GM21717 (cell line): ENCODE data around the gene BCAS1.

Source experiments
- ATAC-seq: cut with Tn5 transposase; IDR thresholded peaks from one replicate; pipeline ENCODE4 v1.9.1; 2021; ENCODE audit warnings: mild to moderate bottlenecking, moderate library complexity; ENCODE audit not compliant: unreplicated experiment

The BCAS1 gene

DNA sequence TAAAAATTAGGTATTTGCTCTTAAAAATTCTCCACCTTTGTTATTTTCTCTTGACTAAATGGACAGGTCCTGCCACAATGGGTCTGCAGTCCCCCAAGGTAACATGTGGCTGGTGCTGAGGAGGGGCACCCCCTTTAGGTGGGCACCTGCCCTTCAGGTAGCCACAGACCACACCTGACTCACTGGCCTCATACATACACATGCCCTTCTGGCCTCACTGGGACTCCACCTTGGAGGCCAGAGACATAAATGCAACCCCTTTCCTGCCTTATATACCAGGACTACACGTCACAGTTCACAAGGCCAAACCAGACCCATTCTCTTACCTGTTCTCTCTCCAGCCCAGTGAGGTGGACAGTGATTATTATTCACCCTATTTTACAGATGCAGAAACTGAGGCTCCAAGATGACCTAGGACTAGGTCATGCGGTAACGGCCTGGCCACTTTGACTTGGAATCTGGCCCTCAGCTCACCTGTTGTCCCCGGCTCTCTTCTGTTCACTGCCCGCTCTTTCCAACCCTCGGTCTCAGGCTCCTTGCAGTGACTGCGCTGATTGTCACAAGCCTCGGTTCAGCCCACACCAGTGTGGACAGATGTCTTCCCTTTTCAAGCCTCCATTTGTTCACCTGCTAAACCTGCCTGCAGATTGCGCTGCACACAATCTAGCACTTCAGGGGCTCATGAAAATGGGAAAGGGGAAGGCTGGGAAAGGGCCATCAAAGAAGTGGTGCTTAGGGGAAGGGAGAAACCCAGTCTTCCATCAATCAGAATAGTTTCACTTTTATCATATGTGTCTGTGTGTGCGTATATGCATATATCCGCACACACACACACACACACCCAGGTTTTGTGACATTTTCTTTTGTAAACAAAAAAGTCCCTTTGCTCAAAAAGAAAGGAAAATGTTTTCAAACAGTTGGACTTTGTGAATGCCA, 121.7 kb downstream of the BCAS1 start:
- peak; percentile 34 for ATAC-seq

GRCh38 chr20:53947501-53948195, 122.7 kb downstream of the BCAS1 start:
- ATAC-seq: no peak

DNA sequence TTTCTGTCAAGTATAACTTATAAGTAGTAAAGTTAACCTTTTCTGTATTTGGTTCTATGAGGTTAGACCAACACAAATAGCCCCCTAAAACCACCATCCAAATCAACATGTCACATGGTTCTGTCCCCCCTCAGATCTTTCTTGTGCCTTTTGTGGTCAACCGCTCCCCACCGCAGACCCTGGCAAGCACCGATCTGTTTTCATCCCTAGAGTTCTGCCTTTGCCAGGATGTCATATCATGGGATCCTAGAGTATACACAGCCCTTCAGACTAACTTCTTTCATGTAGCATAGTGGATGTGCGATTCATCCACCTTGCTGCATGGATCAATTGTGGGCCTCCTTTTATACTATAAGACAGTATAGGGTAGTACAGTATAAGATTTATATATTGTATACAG, 124.3 kb downstream of the BCAS1 start:
- no peak for ATAC-seq

- ATAC-seq: no peak
These were observed 124.9 kb downstream of the BCAS1 start for GRCh38 chr20:53945478-53945877.

GRCh38 chr20:53944796-53945195, 125.6 kb downstream of the BCAS1 start:
- no peak for ATAC-seq

GRCh38 chr20:53943522-53944291, 126.7 kb downstream of the BCAS1 start:
- ATAC-seq: no peak

GRCh38 chr20:53942973-53943372, 127.4 kb downstream of the BCAS1 start:
- no peak for ATAC-seq

DNA sequence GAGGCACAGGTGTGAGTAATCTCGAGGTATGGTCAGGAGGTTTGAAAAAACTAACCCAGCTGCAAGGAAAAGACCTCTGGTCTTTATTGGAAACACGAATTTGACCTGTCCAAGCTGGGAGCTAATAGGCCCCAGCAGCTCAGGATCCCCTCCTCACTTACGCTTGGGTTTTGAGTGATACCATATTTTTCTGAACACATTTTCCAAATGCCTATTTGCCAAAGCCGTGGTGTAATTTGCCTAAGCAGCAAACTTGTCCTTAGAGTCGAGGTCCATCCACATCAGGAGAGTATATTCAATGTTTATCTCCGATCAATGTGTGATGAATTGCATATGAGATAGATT, 128.0 kb downstream of the BCAS1 start:
- ATAC-seq: no peak

- no peak for ATAC-seq
These were observed 128.5 kb downstream of the BCAS1 start for GRCh38 chr20:53941680-53942471.

- no peak for ATAC-seq
These were observed 129.4 kb downstream of the BCAS1 start for GRCh38 chr20:53940907-53941545.

- ATAC-seq: no peak
These were observed 130.1 kb downstream of the BCAS1 start for GRCh38 chr20:53940360-53940702.

DNA sequence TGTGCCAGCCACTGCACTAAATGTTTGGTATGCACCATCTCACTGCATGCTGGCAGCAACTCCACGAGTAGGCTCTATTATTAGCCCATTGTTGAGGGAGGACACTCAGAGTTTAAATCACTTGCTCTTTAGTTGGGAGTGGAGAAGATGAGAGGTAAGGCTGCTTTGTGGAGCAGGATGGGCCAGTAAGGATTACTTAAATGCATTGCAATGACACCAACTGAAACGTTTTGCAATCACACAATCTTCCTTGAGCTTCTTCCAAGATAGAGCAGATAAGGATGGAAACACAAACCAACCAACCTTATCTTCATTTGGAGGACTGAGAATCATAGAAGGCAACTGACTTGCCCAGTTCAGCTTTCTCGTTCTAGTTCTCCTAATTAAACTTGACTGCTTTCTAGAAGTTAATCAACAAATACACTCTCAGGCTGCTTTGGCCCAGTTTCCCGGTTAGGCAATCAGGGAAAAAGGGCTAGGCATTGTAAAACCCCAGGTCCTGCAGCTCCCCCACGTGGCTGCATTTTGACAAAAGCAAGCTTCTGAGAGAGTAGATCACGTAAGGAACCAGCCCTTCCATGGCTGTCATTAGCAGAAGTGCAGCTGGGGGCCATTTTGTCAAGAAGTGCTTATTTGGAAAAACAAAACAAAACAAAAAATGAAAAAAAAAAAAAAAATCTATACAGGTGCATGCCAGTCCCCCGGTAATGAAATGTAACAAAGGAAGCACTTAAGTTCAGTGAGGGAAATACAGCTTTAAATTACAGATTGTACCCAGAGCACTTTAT, 130.6 kb downstream of the BCAS1 start:
- ATAC-seq: peak; percentile 61

- no peak for ATAC-seq
These were observed 131.2 kb downstream of the BCAS1 start for GRCh38 chr20:53939190-53939571.

DNA sequence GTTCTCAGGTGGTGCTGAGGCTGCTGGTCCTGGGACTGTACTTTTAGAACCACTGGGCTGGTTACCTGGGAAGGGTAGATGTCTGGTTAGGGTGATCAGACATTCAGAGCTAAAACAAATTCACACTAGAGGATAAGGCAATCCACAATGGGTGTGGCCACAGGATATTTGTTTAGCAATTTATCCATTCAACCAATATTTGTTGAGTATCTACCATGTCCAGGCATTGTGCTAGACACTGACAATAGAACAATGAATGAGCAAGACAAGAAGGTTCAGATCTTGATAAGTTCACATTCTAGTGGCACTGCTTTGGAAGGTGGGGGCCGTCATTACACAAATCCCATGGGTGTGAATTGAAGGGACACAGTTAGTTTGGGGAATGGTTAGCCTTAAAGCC, 131.7 kb downstream of the BCAS1 start:
- ATAC-seq: no peak

- ATAC-seq: no peak
These were observed 132.4 kb downstream of the BCAS1 start for GRCh38 chr20:53937929-53938367.

DNA sequence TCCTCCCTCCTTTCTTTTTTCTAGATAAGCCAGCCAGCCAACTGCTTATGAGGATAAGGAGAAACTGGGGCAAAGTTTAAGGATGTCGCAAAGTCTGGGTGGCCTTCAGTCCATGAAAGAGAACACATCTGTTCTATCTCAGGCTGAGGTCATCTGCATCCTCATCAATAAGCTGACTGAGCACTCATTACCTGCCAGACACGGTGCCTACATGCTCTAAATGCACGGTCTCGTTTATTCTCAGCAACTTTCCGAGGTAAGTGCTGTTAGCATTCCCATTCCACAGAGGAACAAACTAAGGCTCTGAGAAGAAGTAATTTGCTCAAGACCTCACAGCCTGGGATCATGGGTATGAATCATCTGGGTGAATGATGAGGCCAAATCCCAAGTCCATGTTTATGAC, 133.1 kb downstream of the BCAS1 start:
- no peak for ATAC-seq

- no peak for ATAC-seq
These were observed 134.9 kb downstream of the BCAS1 start for GRCh38 chr20:53935344-53936084.

- ATAC-seq: no peak
These were observed 135.7 kb downstream of the BCAS1 start for GRCh38 chr20:53934421-53935343.
